MV-4-11 (cell line): ENCODE measurements around the gene HOXA11.
A peak's percentile ranks its signal among the peaks of the same experiment; 100 is the strongest.

Source experiments
- DNase-seq: peaks from one replicate; lab custom pipeline; 2025; lab: John Stamatoyannopoulos, UW

HOXA11 gene

DNA sequence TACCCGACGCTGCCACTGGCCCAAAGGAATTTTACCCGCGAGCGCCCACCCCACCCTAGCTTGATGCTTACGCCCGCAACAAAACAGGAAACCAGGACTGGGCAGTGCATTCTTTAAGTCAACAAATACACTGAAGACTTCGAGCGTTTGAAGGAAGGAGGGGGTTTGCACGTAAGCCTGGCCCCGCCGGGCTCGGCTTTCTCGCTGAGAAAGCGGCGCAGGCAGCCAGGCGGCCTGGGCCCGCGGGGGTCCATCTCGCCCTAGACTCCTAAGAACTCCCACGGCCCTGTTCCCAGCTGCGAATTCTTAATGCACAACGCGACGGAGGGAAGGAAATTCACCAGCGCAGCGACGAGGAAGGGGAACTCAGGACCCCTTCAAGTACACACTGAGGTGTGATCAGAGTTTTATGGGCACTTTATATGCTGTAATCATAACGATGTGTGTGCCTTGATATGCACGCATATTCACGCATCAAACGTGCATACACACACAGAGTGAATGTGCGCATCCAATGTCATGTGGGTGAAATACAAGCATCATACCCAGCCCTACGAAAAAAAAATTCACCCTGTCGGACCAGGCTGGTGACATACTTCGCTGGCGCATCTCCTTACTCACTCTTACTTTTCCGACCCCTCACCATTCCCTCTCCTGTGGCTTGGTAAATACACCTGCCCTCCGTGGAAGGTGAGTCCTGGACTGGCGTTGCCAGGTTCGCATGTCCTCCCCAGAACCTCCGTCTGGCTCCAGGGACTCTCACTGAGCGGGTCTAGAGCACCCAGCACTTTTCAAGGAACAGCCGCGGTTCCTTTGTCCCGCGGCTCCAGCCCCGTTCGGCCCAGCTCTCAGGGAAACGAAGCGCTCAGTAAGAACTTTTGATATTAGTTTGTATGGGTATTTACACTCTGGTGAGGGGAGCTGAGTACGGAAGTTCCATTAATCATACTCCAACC, 20.6 kb upstream of the HOXA11 start:
- no peak for DNase-seq

DNA sequence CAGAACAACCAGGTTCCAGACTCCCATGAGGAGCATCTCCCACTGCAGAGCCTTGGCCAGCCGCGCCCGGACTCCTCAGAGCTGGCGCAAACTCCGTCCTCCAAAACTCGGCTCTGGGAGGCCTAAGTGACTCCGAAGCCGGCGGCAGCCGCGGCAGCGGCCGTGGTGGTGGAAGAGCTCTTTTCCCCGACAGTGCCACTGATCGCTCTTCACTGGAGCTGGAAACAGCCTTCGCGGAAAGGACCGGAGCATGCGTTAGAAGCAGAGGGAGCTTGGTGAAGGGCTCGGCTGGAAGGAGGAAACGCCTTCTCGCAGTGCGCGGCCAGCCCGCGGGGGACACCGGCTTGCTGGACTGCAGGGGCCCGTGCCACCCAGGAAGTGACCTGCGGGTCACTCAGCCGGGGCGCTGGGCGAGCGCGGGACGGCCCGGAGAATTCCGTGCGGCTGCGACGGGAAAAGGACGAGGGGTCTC, 19.9 kb upstream of the HOXA11 start:
- no peak for DNase-seq

DNA sequence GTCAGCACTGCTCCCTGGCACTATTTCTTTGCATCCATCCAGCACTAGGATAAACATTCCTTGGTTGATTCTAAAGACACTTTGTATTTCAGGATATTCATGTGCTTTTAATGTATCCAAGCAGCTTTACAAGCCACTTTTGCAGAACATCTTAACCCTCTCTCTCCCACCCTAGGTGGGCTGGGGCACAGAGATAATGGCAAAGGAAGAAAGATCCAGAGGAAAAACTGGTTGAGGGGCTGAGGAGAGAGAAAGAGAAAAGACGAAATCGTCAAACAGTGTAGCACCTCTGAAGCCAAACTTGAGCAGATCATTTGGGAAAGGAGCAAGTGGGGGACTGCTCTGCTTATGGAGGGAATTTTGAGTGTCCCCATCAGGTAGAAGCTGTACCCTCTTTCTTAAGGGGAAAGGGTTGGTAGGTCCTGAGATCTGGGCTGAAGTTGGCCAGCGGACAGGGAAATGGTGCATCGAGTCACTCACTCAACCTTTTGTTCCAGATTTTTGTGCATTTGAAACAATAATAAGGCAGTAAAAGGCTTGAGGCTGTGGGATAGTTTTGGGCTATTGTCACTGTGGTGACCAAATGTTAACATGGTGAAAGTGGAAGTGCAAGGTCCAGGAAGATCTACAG, 19.0 kb upstream of the HOXA11 start:
- no peak for DNase-seq

DNA sequence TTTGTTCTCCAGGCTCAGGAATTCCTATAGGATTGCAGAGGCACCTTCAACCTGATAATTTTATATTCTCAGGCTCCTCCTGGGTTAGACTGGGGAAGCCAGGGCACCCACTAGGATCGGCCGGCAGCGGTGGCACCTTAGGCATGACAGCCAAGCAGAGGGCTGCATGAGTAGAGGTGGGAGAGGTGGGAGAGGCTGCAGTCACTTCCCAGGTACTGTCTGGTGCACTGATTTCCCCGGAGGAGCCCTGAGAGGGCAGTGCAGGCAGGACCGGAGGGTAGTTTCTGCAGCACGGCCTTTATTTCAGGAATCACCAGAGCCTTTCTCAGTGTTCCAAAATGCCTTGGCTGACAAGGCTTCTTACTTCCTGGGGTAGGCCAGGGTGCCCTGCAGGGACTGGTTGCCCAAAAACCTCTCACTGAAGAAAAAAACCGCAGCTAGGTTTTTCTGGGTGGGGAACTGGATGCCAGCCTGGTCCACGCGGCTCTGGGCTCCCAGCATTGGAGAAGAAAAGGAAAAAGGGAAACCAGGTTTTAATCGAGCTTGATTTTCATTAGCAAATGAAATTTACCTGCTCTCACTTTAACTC, 18.4 kb upstream of the HOXA11 start:
- DNase-seq: no peak

DNA sequence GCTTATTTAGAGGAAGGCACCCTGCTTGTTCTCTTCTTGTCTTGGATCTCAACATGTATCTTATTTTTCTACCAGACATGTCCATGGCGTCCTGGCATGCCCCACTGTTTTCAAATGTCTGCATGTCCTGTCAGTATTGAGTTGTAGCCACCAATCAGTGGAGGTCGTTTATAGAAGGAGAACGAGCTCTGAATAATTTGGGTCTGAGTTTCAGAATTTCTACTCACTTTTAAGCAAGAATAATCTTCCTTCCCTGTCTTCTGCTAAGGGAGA, 17.8 kb upstream of the HOXA11 start:
- no peak for DNase-seq

DNA sequence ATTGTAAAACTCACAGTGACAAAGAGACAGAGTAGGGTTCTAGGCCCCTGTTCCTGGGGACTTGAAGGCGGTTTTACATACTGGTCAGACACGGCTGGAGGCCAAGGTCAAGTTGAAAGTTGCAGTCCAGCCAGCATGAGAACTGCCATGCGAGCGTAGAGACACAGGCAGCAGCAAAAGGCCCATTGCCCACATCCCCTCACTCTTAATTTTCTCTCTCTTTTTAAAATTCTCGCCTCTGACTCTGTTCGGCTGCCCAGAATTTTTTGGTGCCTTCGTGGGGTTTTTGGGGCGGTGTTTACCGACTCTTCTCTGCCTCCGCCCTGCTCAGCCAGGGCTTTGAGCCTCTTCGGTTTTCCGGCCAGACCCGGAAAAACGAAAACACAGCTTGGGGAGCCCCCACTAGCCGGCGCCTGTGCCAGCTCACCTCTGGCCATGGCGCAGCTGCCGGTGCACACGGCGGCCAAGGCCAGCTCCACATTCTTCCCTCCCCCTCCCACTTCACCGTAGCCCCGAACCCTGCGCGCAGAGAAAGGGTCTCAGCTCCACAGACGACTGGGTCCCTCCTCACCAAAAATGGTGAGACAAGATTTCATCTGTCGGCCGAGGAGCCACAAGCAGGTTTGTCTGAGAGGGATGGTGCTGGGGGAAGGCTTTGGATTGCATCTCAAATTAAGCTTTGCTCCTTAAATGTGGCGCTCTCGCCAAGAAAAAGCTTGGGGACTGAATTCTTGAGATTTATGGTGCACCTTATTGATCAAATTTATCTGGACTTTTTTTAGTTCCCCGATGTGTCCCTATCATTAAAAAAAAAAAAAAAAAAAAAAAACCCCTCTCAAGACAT, 17.2 kb upstream of the HOXA11 start:
- DNase-seq: no peak

DNA sequence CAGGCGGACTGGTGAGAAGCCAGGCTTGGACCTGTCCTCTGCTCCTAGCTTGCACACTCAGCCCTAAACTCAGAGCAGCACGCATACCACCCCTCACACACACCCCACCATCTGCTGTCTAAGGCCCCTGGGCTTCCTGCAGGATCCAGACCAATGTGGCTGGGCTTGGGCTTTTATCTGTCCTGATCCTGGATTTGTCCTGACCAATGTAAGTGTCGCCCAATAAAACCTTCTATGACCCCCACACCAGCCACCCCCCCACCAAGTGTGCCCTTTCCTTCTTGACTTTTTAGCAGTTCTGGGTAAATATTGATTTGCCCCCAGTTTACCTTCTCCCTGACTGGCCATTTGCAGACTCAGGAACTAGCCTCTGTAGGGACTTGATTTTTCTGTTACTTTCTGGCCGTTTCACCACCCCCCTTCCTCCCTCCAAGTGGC, 16.6 kb upstream of the HOXA11 start:
- no peak for DNase-seq

DNA sequence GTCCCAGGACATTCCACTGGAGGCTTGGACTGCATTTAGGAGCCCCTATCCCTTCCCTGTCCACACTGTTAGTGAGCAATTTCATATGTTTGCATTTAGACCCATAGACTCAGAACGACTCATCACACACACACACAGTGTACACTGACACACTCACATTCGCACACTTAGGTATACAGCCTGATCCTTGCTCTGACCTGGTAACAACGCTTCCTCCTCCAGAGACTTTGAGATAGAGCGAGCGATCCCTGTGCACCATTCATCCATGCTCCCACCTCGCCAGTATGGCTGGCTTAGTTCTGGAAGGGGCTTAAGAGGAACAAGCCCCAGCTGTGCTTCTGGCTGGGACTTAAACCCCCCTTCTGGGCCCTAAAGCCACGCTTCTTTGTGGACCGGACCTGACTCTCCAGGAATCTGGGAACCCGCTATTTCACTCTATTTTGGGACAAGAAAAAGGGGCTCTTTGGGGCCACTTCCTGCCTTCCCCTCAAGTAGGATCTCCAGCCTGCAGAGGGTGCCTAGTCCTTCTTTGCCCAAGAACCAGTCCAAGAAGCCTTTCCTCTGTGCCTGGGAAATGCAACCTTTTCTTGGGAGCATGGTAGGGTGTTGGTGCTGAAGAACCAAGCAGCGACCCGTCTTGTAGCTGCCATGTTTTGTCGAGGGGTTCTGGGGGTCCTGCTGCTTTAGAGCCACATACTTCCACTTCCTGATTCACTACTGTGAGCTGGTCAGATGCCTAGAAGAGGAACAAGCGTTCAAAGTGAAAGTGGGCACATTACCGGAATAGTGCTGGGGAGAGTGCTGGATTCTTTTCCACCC, 15.9 kb upstream of the HOXA11 start:
- peak; percentile 83 for DNase-seq

DNA sequence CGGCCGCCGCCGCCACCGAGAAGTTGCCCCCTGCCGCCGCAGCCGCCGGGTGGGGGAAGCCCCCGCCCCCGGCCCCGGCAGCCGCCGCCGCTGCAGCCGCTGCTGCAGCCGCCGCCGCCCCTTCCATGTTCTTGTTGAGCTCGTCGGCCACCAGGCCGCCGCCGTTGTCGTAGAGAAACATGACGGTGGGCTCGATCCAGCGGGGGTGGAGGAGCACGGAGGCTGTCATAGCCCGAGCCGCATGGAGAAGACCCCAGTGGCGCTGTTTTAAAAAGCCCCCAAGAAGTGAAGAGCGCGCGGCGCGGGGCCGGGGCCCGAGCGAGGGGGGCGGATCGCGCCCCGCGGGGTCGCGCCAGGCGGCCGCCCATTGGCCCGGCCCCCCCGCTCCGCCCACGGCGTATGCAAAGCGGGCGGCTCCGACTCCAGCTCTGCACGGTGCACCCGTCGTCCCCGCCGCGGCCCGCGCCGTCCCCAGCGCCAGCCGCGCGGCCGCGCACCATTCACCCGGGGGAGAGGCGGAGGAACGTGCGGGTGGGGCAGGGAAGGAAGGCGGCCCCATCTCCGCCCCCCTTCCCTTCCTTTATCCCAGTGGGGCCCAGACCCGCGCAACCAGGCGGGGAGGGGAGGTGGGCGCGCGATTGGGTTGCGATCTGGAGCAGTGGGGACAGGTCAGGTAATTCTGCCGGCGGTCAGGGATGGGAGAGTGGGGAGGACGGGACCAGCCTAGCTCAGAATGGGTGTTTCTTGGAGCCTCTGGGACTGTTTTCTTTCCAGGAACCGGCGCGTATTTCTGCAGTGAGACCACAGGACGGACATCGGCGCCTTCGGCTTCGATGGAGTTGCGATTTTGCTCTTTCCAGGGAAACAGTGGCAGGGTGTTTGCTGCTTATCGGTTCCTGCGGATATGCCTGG, 15.1 kb upstream of the HOXA11 start, which contains the start of gene HOXA13:
HOXA13 (minus strand) TSS at position 243 of the 912 bp plus-strand sequence; CDS start at position 229, 14 bp downstream.
- no peak for DNase-seq

DNA sequence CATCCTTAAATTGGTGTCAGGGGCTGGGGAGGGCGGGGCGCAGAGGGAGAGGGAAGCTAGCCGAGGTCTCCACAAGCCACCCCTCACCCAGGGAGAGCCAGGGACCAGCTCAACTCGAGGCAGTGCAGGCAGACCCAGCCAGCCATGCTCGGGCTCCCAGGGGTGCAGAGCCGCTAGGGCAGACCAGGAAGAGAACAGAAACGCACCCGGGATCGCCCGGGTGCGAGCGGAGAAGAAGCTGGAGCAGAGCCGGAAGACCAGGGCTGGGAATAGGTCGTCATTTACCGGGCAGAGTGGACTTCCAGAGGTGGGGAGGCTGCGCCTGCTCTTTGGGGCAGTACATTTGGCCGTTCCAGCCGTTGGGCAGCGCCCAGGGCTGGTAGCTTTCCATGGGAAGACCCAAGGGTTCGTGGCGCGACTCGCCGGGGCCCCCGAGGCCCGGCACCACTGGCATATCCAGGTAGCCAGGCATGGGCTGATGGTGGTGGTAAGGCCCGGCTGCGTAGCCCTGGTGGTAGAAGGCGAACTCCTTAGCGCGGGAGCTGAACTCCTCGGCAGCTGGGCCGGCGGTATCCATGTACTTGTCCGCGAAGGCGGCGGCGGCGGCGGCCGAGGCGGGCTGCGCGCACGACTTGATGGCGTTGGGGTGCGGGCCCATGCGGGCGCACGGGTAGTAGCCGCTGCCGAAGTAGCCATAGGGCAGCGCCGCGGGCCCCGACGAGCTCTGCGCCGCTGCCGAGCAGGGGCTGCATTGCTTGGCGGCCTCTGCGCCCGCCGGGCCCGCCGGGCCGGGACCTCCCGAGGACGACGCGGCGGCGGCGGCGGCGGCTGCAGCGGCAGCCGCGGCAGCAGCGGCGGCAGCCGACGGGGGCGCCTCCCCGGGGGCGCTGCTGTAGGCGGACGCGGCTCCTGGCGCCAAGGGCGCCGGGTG, 14.1 kb upstream of the HOXA11 start:
- DNase-seq: no peak

DNA sequence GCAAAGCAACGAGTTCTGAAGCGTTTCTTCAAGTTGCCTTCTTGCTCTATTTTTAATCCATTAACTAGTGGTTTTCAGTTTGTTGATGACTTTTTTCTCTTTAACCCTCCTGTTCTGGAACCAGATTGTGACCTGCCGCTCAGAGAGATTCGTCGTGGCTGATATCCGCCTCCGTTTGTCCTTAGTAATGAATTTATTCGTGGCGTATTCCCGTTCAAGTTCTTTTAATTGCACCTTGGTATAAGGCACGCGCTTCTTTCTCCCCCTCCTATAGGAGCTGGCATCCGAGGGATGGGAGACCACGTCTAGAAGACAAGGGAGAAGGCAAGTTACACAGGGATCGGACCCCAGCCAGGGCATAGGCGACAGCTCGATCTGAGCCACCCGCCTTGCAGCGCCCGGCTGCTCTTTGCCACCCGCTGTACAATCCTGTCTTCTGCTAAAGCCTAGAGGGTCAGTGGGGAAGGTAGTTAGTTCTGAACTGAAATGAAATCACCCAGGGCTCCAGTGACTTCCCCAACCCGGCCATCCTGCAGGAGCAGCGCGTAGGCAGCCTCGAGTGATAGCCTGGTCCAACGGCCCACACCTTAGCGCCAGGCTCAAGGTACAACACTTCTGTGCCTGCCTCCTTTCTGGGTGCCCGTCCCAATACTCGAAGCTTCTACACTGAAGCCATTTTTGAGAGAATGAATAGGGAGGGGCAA, 13.3 kb upstream of the HOXA11 start:
- DNase-seq: no peak

DNA sequence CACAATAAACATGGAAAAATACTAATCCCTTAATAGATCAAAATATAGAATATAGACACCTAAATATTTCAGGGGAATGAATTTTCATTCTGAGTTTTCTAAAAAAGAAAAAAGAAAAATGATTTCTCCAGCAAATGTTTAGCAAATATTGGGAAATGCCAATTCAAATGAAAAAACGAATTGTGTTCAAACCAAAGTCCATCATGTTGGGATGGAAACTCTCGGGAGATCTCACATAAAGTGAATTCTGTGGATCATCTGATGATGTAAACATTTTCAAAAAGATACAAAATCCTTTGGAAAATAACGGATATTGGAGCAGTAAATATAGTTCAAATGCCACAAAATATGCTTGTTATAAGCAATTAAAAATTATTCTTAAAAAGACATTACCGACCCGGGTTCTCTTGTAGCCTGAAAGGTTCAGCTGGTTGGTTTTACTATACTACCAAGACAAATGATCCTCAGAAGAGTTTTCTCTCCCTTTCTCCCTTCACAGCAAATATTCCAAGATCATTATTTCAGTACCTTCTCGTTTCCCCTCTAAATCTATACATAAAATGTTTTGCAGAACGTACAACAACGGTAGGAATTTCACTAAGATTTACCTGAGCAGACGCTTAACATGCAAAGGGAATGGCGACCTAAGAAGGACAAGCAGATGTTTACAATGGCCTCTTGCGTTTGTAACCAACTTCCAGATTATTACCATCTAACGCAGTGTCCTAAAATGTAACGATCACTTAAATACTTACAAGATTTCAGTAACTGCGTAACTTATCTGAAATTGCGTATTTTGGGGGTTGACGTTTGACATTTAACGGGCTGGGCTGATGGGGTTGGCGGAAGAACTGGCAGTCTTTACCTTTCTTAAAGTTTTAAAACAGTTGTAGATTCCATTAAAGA, 12.4 kb upstream of the HOXA11 start:
- no peak for DNase-seq

DNA sequence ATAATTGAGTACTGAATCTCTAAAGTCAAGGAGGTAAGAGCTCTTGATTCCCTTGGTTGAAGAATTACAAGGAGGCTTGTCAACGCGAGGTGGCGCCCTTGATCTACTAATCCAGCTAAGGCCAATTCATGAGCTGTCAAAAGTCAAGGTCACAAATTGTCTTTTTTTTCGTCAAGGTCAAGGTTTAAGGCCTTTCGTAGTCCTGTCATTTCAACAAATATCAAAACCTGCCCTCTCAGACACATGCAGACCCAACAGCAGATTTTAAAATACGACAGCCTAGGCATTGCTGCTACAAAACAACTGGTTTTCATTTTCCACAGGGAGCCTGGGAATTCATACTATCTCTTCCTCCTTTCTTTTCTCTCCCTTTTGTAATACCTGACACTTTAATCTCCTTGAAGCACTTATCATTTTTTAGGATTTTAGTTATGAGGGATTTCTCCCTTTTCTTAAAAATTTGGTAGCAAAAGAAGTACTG, 11.3 kb upstream of the HOXA11 start:
- DNase-seq: peak; percentile 56

DNA sequence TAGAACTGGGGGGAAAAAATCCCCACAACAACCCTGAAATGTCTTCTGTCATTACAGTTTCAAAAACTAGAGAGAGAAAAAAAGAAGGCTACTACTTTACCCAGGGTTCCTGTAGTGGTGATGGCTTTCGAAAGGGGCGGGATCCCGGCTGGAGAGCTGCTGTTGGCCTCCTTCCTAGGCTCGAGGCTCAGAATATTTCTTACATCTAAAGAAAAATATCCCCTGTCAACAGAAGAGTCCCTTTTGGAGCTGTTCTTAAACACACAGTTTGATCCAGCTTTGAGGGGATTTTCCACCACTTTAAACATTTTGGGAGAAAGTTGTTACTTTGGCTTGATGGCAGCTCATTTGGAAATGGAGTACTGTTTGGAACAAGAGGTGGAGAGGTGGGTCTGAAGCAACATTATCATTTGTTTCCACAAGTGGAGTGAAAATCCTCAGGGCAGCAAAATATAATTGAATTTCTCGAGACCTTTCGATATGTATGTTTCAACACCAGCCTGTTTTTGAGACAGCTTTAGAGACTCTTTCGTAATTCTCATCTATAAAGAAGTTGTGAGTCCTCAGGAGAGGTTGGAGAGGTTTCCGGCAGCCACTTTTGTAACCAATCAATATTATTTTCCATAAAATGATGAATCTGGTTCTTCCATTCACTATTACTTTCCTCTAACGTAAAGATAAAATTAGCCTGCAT, 9.8 kb upstream of the HOXA11 start:
- DNase-seq: peak; percentile 14

DNA sequence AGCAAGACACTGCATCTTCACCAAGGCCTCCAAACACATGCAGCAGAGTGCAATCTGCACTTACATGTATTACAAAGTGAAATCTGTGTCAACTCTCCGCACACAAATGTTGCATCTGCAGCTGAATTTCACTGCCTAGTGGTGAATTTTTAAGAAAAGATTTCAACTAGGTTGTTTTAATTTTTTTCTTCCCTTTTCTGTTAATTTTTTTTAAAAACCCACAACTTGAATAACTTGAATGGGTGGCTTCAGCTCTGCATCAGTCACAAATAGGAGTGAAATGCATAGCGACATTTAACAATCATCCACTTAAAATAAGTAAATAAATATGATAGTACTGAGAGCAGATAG, 8.9 kb upstream of the HOXA11 start:
- no peak for DNase-seq

DNA sequence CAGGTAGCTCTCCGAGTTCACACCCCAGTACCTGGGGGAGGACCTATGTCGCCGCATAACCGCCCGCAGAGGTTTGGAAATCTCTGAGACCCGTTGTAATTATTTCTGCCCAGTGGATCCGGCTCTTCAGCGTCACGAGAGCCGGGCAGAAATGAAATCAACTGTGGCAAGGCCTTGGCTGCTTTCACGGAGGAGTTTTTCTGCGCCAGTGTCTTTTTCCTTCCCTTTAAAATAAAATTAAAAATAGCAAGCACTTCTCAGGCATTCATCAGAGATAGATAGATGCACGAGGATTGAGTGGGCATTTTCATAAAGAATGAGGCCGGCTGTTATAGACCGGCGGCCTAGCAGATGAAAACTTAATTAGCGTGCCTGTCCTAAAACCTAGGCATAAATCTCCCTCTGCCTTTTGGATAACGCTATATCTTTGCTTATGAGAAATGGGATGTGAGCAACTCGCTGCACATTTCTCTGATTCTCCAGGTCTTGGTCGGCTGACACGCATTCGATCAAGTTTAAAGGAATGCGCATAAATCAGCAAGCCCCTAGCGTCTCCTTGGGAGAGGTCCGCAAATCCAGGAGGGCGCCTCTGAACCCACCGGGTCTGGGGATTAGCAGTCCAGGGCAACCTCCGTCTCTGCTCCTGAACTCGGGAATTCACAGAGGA, 8.4 kb upstream of the HOXA11 start:
- no peak for DNase-seq
